NCI-H2029 treated with DMSO at 0.1 percent for 48 hours (cell line): ENCODE measurements around the gene N4BP2L1.

Experiments
- DNase-seq: peaks from one replicate; lab custom pipeline; 2025; lab: John Stamatoyannopoulos, UW

The N4BP2L1 gene

DNA sequence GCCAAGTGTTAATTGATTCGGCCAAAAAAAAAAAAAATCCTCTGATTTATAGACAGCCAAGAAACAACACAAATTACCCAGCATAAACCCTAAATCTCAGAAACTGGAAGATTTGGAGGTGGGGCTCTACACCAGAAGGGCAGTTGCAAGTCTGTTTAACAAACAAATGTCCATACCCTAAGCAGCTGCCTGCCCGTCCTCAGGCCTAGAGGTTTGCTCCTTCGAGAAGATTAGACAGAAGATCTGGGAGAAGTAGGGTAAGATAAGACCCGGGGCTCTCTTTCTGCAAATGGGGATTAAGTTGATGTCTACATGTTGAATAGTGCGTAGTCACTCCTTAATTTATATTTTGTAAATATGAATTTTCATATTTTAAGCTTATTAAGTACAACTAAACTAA lies 3.4 kb upstream of the N4BP2L1 start:
- no peak for DNase-seq

- no peak for DNase-seq
Measured at GRCh38 chr13:32430018-32430747, 2.3 kb upstream of the N4BP2L1 start.

GRCh38 chr13:32429433-32429909 lies 1.5 kb upstream of the N4BP2L1 start:
- no peak for DNase-seq

- DNase-seq = no peak
Measured at GRCh38 chr13:32428581-32429432, 877 bp upstream of the N4BP2L1 start.

DNA sequence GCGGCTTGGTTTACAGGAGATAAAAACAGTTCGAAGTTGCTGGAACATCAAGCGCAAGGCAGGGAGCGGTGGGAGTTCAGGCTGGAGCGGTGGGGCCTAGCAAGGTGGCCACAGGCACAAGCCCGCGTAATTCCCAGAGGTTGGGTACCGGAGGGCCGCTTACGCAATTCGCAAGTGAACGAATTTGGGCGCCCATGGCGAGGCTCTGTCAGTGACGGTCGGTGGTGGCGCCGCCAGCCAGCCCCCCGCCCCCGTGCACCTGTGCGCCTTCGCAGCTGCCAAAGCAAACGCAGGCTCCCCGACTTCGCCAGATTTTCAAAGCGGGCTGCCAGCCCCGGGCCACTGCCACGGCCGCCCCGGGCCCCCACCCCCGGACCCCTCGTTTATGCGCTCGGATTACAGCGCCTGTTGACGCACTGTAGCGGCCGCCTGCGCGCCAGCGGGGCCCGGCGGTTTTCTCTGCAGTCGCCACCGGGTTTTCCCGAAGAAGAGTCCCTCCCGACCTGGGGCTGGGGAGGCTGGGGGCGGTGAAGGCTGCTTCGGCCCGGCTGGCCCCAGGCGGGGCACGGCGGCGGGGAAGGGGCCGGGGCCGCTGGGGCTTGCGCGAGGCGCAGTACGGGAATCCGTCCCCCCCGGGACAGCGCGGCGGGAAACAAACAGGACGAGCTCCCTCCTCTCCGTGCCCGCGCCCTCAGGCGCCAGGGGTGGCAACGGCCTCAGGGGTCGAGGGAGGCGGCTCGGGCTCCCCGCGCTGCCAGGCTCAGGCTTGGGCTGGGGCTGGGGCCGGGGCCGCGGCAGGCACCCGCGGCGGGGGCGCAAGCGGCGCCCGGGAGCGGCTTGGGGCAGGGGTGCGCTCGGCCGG lies 709 bp downstream of the N4BP2L1 start:
- no peak for DNase-seq

- no peak for DNase-seq
Measured at GRCh38 chr13:32426191-32426989, 1.5 kb downstream of the N4BP2L1 start.

DNA sequence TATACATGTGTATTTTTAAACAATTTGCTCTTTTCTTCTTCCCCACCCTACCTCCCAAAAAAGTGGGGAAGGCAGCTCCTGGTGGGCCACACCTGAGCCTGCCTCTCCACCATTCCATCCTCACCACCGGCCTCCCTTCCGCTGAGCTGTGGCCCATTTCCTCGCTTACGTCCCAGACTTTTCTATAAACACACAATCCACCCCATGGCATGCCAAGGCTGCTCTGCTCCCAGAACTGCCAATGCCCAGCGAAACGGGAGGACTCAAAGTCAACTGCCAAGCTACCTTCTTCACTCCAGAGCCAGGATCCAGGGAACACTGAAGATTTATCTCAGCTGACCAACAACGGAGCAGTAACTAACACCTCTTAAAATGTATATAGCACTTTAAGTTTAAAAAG lies 2.8 kb downstream of the N4BP2L1 start:
- no peak for DNase-seq

GRCh38 chr13:32423592-32423991 lies 4.3 kb downstream of the N4BP2L1 start:
- no peak for DNase-seq

- DNase-seq = no peak
Measured at GRCh38 chr13:32419862-32420261, 8.1 kb downstream of the N4BP2L1 start.

GRCh38 chr13:32417995-32418394 lies 9.9 kb downstream of the N4BP2L1 start:
- no peak for DNase-seq

- no peak for DNase-seq
Measured at GRCh38 chr13:32415019-32415418, 12.9 kb downstream of the N4BP2L1 start.

DNA sequence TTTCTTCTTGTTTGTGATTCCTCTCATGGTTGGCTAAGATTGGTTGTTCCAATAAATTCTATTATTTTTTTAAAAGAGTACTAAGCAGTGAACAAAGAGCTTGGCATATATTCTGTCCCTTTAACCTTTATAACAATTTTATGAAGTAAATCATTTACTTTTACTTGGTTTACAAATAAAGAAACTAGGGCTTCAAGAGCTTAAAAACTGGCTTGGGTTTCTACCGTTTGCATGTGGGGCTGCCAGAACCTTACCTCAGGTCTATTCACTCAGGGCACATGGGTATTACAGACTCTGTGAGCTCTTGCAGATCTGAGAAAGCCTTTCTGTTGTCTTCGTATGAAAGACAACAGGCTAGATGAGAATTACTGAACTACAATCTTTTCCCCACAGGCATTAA lies 13.3 kb downstream of the N4BP2L1 start:
- DNase-seq = no peak

DNA sequence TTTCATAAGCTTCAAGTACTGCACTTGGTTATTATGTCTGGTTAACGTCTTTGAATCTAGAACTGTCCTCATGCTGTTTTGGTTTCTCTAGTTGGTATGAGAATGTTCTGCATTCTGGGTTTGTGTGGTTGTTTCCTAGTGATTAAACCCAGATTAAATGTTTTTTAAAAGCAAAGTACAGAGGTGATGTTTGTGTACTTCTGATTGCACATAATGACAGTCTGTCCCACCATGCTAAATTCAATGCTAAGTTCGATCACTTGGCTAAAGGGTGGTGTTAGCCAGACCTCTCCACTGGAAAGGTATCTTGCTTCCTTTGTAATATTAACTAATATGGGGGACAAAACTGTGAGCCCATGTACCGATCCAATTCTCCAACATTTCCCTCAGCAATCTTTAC lies 14.6 kb downstream of the N4BP2L1 start:
- no peak for DNase-seq

DNA sequence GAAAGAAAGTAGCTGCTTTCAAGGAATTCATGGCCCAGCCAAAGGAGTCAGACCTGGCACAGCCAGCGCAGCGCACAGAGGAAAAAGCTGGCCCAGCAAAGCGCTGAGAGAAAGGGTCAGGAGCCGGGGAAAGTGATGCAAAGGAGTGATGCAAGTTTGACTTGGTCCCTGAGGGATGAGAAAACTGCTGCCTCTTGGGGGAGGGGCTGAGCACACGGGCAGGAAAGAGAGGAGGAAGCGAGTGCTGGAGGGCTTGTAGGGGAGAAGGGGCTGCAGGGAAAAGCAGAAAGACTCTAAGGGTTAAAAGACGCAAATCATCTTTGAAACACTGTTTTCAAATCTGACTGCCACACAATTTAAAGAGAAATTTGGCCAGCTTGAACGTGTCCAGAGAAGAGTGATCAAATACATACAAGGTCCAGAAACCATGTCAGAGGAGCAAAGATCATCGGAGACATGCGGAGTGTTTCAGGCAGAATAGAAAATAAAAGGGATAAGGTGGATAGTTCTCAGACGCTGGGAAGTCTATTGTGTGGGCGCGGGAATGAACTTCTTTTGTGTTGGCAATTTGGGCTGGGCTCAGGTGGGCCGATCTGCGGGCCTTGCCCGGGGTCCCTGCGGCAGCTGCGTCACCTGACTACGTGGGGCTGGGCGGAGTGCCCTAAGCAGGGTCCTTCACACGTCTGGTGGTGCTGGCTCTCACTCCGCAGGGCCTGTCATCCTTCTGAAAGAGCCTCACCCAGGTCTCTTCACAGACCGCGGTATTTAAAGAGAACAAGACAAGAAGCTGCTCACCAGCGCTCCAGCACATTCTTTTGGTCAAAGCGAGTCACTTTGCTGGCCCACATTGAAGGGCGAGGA lies 18.1 kb downstream of the N4BP2L1 start:
- peak; percentile 7 for DNase-seq

DNA sequence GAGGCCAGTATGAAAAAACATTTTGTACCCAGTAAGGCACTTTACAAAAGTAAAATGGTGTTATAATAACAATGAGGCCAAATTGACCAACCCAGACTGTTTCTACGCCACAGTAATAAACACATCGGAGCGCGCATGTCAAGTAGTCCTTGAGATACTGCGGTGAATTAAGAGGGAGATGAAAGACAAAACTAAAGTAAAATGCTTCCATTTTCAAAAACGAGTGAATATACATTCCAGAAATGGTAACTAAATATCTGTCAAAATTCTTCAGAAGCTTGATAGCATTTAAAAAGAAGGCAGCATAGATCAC lies 19.0 kb downstream of the N4BP2L1 start:
- no peak for DNase-seq

DNA sequence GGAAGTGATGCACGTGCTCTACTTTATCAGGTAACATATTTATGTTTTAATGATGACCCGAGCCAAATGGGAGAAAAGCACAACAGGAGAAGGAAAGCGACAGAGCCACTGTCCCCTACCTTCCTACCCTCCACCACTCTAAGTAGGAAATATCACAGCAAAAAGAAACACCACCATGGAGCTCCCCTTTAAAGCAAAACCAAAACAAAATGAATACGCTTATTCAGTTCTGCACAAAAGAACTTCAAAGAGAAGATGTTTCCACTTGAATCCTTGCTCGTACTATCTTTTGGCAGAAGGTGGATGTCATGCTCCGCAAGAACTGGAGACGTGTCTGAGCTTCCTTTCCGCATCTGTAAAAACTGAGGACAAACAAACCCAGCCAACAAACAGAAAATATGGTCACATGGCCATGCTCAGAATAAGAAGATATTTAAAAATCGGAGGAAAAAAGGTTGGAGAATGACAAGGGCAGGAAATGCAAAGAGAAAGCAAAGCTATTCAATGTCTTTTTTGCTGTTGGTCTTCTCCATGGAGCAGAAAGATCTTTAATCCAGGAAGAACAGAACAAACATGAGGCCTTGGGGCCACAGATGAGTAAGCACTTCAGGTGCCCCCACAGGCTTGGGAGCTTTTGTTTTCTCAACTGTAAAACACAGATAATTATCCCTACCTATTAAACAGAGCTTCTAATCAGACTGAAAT lies 19.5 kb downstream of the N4BP2L1 start:
- no peak for DNase-seq

- DNase-seq = no peak
Measured at GRCh38 chr13:32407854-32408253, 20.1 kb downstream of the N4BP2L1 start.

DNA sequence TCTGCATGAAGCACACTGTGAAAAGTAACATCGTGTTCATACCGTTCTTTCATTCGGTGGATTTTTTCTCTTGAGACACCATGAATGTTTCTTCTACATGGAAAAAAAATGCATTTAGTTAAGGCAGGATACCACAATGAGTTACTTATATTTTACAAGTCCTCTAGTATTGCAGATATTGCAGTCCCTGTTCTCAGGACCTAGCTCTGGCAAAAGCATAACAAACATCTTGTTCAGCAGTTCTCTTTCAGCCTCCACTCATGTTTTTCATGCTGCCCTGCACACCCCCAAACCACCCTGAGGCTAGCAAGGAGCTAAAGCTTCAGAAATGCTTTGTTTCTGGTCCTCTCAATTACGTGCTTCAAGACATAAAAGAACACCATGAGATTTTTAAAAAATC lies 24.8 kb downstream of the N4BP2L1 start:
- no peak for DNase-seq

DNA sequence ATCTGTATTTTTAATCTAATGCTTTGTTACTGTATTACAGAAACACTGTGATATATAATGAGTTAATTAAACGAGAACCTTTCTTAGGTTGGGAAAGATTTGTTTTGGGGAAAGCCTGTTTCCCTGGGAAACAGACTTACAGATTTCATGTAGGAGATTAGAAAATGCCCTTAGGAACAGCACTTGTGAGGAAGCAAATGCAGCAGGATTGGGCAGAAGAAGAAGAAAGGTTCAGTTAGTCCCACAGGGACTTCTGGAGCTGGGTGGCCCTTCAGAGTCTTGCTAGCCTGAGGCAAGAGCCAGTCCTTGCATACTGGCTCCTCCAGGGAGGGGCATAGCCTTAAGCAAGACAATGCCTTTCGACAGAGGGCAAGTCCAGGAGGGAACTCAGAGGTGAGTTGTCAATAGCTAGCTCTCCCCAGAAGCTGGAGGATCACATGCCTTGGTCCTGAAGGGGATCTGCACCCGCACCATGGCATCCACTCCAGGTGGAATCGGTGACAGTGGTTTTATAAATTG lies 36.8 kb downstream of the N4BP2L1 start:
- no peak for DNase-seq

DNA sequence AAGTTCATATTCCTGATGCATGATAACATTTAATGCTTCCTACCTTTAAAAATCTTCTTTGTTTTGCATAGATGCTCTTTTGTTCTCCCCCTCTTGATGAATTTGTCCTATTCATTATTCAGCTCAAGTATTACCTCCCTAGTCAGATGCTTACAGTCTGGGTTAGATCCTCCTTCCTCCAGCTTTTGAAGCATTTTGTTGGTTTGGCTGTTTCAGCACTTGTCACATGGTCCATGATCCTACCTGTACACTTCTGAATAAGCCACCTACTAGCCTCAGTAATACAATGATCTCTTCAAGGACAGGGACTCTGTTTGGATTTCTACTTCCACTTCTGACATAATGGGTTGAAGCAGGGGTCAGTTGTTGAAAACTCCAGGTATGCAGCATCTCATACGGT lies 37.4 kb downstream of the N4BP2L1 start:
- no peak for DNase-seq
